Hepatocyte (in vitro differentiated cells): ENCODE data around the gene MGAM2. TPM values are rescaled to one million over a fixed set of nuclear protein-coding genes. Genes with fewer than 3 reads are reported as not detected.

Experiments used
- DNase-seq: peaks from one replicate; pipeline ENCODE4 v3.0.0-alpha.2; 2016; ENCODE audit warnings: low spot score
- H2AFZ ChIP-seq: fragments of 200-600 bp; sonication (generic); 2 replicates; pipeline ENCODE4 v1.6.0; 2016; ENCODE audit warnings: antibody characterized with exemption, mild to moderate bottlenecking
- H3K27ac ChIP-seq: fragments of 200-600 bp; sonication (generic); 2 replicates; pipeline ENCODE4 v1.5.1; 2016; ENCODE audit warnings: mild to moderate bottlenecking
- H3K27me3 ChIP-seq: fragments of 200-600 bp; sonication (generic); 2 replicates; pipeline ENCODE4 v1.6.1; 2016
- H3K36me3 ChIP-seq: fragments of 200-600 bp; sonication (generic); replicated peaks from 2 replicates; pipeline ENCODE4 v1.5.1; 2016; ENCODE audit warnings: low read depth; ENCODE audit not compliant: insufficient read depth
- H3K4me1 ChIP-seq: fragments of 200-600 bp; sonication (generic); 2 replicates; pipeline ENCODE4 v1.5.1; 2016; ENCODE audit warnings: mild to moderate bottlenecking, moderate library complexity; ENCODE audit not compliant: insufficient read depth
- H3K4me2 ChIP-seq: fragments of 200-600 bp; sonication (generic); 2 replicates; pipeline ENCODE4 v1.6.0; 2016
- H3K4me3 ChIP-seq: fragments of 200-600 bp; sonication (generic); 2 replicates; pipeline ENCODE4 v1.5.1; 2016; ENCODE audit warnings: mild to moderate bottlenecking
- H3K79me2 ChIP-seq: fragments of 200-600 bp; sonication (generic); 2 replicates; pipeline ENCODE4 v1.6.0; 2017; ENCODE audit warnings: mild to moderate bottlenecking
- H3K9me2 ChIP-seq: fragments of 200-600 bp; sonication (generic); replicated peaks from 2 replicates; pipeline ENCODE4 v1.6.0; 2017; ENCODE audit warnings: mild to moderate bottlenecking; ENCODE audit not compliant: insufficient read depth
- H3K9me3 ChIP-seq: fragments of 200-600 bp; sonication (generic); 2 replicates; pipeline ENCODE4 v1.5.1; 2016; ENCODE audit warnings: low read depth, mild to moderate bottlenecking
- H4K20me1 ChIP-seq: fragments of 200-600 bp; sonication (generic); 2 replicates; pipeline ENCODE4 v1.6.0; 2016; ENCODE audit warnings: mild to moderate bottlenecking; ENCODE audit not compliant: insufficient read depth, poor library complexity, severe bottlenecking
- EZH2 ChIP-seq: fragments of 200-600 bp; sonication (generic); IDR thresholded peaks from 2 replicates; pipeline ENCODE4 v1.6.1; 2016; ENCODE audit warnings: antibody characterized with exemption, mild to moderate bottlenecking, borderline replicate concordance
- EZH2phosphoT487 ChIP-seq: fragments of 200-600 bp; sonication (generic); IDR thresholded peaks from one replicate; pipeline ENCODE4 v1.6.1; 2018; ENCODE audit warnings: antibody characterized with exemption, mild to moderate bottlenecking, low read depth, moderate library complexity; ENCODE audit not compliant: unreplicated experiment, severe bottlenecking
- WGBS: methylation state at CpG from one replicate; pipeline ENCODE4 v1.1.6; 2016; ENCODE audit warnings: low lambda C conversion rate; ENCODE audit errors: missing lambda C conversion rate; 5-methylcytosine and 5-hydroxymethylcytosine counted together
- polyA plus RNA-seq: library from polyadenylated mRNA; unstranded; fragments of >200 nt; fragmentation: Nextera tagmentation; extraction: Ambion mirVana; gene quantifications from 2 replicates; pipeline ENCODE4 v1.2.1, GENCODE V29; 2016
- total RNA-seq: library from RNA; depleted of rRNA; stranded (reverse); fragments of >200 nt; gene quantifications from 2 replicates; pipeline ENCODE4 v1.2.3, GENCODE V29; 2014
- TF ChIP-seq, protein P1 (sequence below): fragments of 200-600 bp; sonication (generic); IDR thresholded peaks from 2 replicates; pipeline ENCODE4 v1.5.1; 2016; ENCODE audit warnings: antibody characterized with exemption, mild to moderate bottlenecking; ENCODE audit not compliant: poor library complexity

MGAM2 gene
- total and polyA plus RNA-seq, 2 experiments from 2014 or later = 1.6 to 4.1 TPM

DNA sequence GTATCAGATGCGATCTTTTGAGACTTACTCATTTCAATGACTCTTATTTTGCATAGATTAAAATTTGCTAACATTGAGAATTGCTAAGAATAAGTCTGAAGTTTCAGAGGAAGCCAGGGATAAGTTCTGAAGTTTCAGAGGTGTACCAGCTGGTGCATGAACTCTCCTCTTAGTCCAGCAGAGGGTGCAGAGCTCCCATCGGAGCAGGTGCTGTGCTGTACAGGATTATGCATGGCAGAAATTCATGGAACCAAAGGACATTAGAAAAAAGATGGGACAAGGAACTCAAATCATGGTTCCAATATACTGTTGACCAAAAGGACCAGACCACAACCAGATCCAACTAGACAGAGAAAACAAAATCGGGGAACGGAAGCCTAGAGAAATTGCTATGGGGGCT lies 41.9 kb downstream of the MGAM2 start:
- H3K36me3 ChIP-seq = no peaks in the 10 kb centered on the region
- peak; percentile 45 for DNase-seq
- 82% methylated on average over 4 of the region's 4 CpGs for WGBS

DNA sequence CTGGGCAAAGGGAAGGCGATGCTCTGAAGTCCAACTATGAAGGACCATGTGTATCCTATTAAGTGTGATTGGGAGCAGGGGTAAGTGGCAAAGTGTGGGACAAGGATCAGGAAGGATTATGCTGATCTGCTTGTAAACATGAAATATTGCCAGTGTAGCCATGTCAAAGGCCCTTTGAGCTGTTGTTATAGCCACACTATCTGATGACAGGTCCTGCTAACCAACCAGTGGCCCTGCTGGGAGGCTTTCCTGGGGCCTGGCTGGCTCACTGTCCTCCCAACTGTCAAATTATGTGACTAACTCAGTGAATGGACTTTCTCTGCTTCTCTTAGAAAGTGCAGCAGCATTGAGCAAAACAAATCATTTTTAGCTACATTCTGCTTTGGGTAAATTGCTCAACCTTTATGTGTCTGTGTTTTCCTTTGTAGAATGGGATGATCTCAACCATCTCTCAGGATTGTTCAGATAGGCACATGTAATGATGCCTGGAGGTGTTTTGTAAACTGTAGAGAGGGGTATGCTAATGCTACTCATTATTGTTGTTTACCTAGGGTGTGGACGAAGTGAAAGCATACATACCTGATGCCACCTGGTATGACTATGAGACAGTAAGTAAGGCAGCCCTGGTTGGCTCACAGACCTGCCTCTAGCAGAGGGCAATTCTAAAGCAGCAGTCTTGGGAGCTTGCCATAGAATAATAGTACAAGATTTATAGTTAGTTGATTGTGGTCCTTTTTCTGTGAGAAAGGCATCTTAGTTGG lies 47.4 kb downstream of the MGAM2 start:
- Histone ChIP-seq H3K9me2 (no peaks in the 10 kb centered on the region), H3K79me2 (no peaks in the 10 kb centered on the region), H3K4me1 (no peaks in the 10 kb centered on the region), H3K9me3 (no peaks in the 10 kb centered on the region), H3K27ac (no peak overlapping the region), H3K4me2 (no peak overlapping the region), H3K4me3 (no peak overlapping the region), H3K27me3 (no peaks in the 10 kb centered on the region), H4K20me1 (no peaks in the 10 kb centered on the region), H3K36me3 (no peaks in the 10 kb centered on the region), H2AFZ (no peak overlapping the region)
- WGBS = 59% methylated on average over 2 of the region's 2 CpGs
- TF ChIP-seq, protein P1, sequence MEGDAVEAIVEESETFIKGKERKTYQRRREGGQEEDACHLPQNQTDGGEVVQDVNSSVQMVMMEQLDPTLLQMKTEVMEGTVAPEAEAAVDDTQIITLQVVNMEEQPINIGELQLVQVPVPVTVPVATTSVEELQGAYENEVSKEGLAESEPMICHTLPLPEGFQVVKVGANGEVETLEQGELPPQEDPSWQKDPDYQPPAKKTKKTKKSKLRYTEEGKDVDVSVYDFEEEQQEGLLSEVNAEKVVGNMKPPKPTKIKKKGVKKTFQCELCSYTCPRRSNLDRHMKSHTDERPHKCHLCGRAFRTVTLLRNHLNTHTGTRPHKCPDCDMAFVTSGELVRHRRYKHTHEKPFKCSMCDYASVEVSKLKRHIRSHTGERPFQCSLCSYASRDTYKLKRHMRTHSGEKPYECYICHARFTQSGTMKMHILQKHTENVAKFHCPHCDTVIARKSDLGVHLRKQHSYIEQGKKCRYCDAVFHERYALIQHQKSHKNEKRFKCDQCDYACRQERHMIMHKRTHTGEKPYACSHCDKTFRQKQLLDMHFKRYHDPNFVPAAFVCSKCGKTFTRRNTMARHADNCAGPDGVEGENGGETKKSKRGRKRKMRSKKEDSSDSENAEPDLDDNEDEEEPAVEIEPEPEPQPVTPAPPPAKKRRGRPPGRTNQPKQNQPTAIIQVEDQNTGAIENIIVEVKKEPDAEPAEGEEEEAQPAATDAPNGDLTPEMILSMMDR = no peak
- TF ChIP-seq EZH2phosphoT487 (no peak), EZH2 (no peak)
- no peak for DNase-seq

More for the DNA sequence above, 41.9 kb downstream of the MGAM2 start:
- TF ChIP-seq EZH2phosphoT487 = no peak
- TF ChIP-seq EZH2 = no peak
- TF ChIP-seq, protein P1 = peak; percentile 41
- Histone ChIP-seq H3K4me2 (no peak overlapping the region), H3K4me3 (no peak overlapping the region), H3K79me2 (no peaks in the 10 kb centered on the region), H3K27ac (no peak overlapping the region), H3K9me3 (no peaks in the 10 kb centered on the region), H3K27me3 (no peaks in the 10 kb centered on the region), H2AFZ (no peak overlapping the region), H3K4me1 (peaks cover 5% of the 10 kb centered on the region), H4K20me1 (no peaks in the 10 kb centered on the region), H3K9me2 (no peaks in the 10 kb centered on the region)

DNA sequence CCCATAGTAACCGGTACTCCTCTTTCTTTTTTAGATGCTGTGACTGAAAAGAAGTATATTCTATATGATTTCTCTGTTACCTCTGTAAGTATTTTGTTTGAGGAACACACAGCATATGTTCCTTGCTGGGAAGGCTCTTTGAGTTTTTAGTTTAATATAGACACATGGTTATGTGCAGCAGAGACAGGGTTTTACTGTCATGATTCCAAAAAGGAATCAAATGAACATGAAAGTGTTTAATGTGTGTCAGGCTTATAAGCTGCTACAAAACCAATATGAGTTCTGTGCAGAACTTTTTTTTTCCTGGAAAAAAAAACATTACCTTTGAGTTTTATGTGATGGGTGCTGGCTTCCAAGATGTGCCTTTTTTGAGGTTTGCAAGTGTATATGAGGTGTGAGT lies 50.4 kb downstream of the MGAM2 start:
- Histone ChIP-seq H3K9me3 (no peaks in the 10 kb centered on the region), H3K4me1 (no peaks in the 10 kb centered on the region), H4K20me1 (no peaks in the 10 kb centered on the region), H3K4me2 (no peak overlapping the region), H3K79me2 (no peaks in the 10 kb centered on the region), H3K27ac (no peak overlapping the region), H3K36me3 (no peaks in the 10 kb centered on the region), H2AFZ (no peak overlapping the region), H3K4me3 (no peak overlapping the region), H3K9me2 (no peaks in the 10 kb centered on the region), H3K27me3 (no peaks in the 10 kb centered on the region)
- WGBS = 86% methylated on average over 1 of the region's 1 CpG
- TF ChIP-seq, protein P1 = no peak
- TF ChIP-seq EZH2phosphoT487 = no peak
- no peak for DNase-seq
